Measurements from ENCODE around the gene SUMO3. TPM values are rescaled to one million over a fixed set of nuclear protein-coding genes. Genes with fewer than 3 reads are reported as not detected.
A peak's percentile ranks its signal among the peaks of the same experiment; 100 is the strongest.

Gene SUMO3
- total and polyA plus RNA-seq, 2 of the 13 experiments (the other 11 are each of a cell fraction or from before 2014, with no cell fraction given): 51.4 to 92.4 TPM

DNA sequence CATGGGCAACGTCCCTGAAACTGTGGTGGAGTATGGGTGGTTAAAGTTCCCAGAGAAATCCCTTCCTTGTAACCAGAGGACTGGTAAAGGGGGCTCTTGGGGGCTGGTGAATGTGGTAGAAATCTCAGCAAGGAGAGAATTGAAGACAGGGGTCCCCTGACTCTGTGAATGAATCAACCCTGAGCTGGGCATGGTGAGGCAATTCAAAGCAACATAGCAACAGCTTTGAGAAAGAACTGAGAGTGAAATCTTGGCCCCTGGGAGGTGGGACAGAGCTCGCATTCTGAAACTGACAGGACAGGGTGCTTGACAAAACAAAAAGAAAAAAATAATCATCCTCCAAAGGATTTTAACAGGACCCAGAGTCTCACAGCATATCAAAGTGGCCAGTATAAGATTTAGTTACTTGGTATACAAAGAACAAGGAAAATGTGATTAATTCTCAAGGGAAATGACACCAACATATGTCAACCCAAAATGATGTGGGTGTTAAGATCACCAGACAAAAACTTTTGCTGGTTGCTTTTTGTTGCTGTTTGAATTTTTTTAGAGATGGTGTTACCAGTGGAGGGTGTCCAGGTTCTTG lies 11.7 kb upstream of the SUMO3 start (continued):
- TF ChIP-seq BRCA1 (CRISPR knock-in tag; IDR thresholded peaks at IDR 0.05) (no peak), ZNF572 (CRISPR knock-in tag; IDR thresholded peaks at IDR 0.05) (no peak), JUND (CRISPR knock-in tag; IDR thresholded peaks at IDR 0.05) (no peak), RBM39 (IDR thresholded peaks at IDR 0.05; ENCODE audit: low read depth, low read length, poor library complexity, severe bottlenecking) (no peak)

DNA sequence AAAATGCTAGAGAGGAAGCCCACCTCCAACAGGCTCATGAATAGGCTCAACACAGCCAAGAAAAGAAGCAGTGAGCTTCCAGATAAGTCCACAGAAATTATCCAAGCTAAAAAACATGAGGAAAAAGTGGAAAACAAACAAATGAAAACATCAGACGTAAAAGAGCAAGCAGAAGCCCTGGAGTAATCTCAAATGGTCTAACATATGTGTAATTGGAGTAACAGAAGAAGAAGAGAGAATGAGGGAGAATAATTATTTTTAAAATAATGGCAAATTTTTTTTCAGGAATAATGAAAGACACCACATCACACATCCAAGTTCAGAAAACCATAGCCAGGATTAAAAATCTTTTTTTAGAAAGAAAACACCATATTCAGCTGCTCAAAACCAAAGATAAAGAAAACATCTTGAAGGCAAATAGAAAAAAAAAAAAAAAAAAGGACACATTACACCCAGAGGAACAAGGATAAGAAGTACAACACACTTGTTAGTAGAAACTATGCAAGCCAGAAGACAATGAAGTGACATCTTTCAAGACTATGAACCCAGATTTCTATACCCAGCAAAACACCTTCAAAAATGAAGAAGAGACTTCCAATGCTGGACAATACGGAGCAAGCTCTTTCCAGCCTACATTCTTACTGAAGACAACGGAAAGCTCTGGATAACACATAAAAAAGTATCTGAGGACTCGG lies 10.6 kb upstream of the SUMO3 start:
- in situ Hi-C loops (cut with HindIII; ENCODE audit: extremely low pct_ligation_motif_present, low pct_unique_long_range_greater_than_20kb) (no loop called here), intact Hi-C loops (cut with micrococcal nuclease; ENCODE audit: unreplicated experiment) (no loop called here)
- ChIA-PET CTCF (ENCODE audit: low intra/inter-chr PET ratio, low total read pairs) (no interaction called here), POLR2A (interaction anchor here (0.6 kb wide), 1 partner anchor 27 kb away, joined by 4 read pairs; the partner anchor contains the start of gene UBE2G2)
- no peak overlapping the region for H3K4me3 ChIP-seq (replicated peaks in 1 of 3; ENCODE audit: insufficient read depth in 1 of 3, low read depth in 2 of 3, low read length in 3 of 3)
- H3K27me3 ChIP-seq (ENCODE audit: control insufficient read depth in 1 of 2, insufficient read depth in 2 of 2, low read length in 2 of 2): no peaks in the 10 kb centered on the region; a peak in 3 of 5 replicates
- no peak overlapping the region for H2AFZ ChIP-seq (ENCODE audit: low read length)
- no peak overlapping the region for H3K9ac ChIP-seq (ENCODE audit: insufficient read depth, low read depth, low read length)
- no peak for FAIRE-seq
- no peak for DNase-seq (ENCODE audit: low spot score)
- H3K4me1 ChIP-seq (ENCODE audit: insufficient read depth, low read length): no peaks in the 10 kb centered on the region
- no peak overlapping the region for H3K27ac ChIP-seq (ENCODE audit: extremely low read length, insufficient read depth, low read length)
- H3K4me2 ChIP-seq (ENCODE audit: low read depth, low read length): no peak overlapping the region
- no peaks in the 10 kb centered on the region for H3K79me2 ChIP-seq (ENCODE audit: insufficient read depth, low read length)
- BruUV-seq (replicated peaks): no TSS peak
- TF ChIP-seq ZNF225 (CRISPR knock-in tag; IDR thresholded peaks at IDR 0.05) (no peak), ZNF879 (CRISPR knock-in tag; IDR thresholded peaks at IDR 0.05) (no peak), ZNF605 (CRISPR knock-in tag; IDR thresholded peaks at IDR 0.05) (no peak), ZFP1 (CRISPR knock-in tag; IDR thresholded peaks at IDR 0.05) (peak; percentile 91; the same call in 1 of the 2 replicates), ZNF317 (CRISPR knock-in tag; IDR thresholded peaks at IDR 0.05) (peak; percentile 88), SPEN (CRISPR knock-in tag; IDR thresholded peaks at IDR 0.05; ENCODE audit: low read depth) (no peak)
- no peak for ATAC-seq
- WGBS (ENCODE audit: low lambda C conversion rate): 14% methylated on average over 4 of the region's 4 CpGs
- peaks cover 33% of the 10 kb centered on the region for H3K9me3 ChIP-seq (ENCODE audit: low read length)
- H3K36me3 ChIP-seq (replicated peaks in 1 of 2; ENCODE audit: control insufficient read depth in 1 of 2, insufficient read depth in 2 of 2, low read length in 2 of 2): no peaks in the 10 kb centered on the region
- no peaks in the 10 kb centered on the region for H4K20me1 ChIP-seq (ENCODE audit: insufficient read depth, low read length)
